HEK293T (cell line): ENCODE data around the gene TNFAIP8L1.

Experiments
- CTCF ChIA-PET: fragments of 350-600 bp; formaldehyde crosslinking; extraction: SDS; loops from one replicate; lab custom pipeline; 2021; ENCODE audit warnings: antibody characterized with exemption, inconsistent platforms; lab: Yijun Ruan, JAX
- POLR2A ChIA-PET: fragments of 350-600 bp; formaldehyde crosslinking; extraction: SDS; loops from one replicate; lab custom pipeline; 2020; ENCODE audit warnings: antibody characterized with exemption, inconsistent platforms; lab: Yijun Ruan, JAX
- DNase-seq: peaks from one replicate; pipeline ENCODE4 v3.0.0; 2012; ENCODE audit warnings: mixed read lengths; ENCODE audit errors: extremely low spot score
- ARNT ChIP-seq: fragments of 450-650 bp; IDR thresholded peaks from 2 replicates; pipeline ENCODE4 v1.6.1; 2017; ENCODE audit warnings: mild to moderate bottlenecking
- BHLHE40 ChIP-seq: fragments of 450-650 bp; IDR thresholded peaks from 2 replicates; pipeline ENCODE4 v1.6.1; 2016; ENCODE audit warnings: mild to moderate bottlenecking, moderate library complexity, borderline replicate concordance
- CTBP1 ChIP-seq: fragments of 450-650 bp; IDR thresholded peaks from 2 replicates; pipeline ENCODE4 v1.6.1; 2016; ENCODE audit warnings: borderline replicate concordance
- ELF4 ChIP-seq: fragments of 450-650 bp; IDR thresholded peaks from 2 replicates; pipeline ENCODE4 v1.6.1; 2017; ENCODE audit warnings: antibody characterized with exemption
- FOXA1 ChIP-seq: fragments of 450-650 bp; IDR thresholded peaks from 2 replicates; pipeline ENCODE4 v1.6.1; 2016; ENCODE audit warnings: mild to moderate bottlenecking
- FOXK2 ChIP-seq: fragments of 450-650 bp; IDR thresholded peaks from 2 replicates; pipeline ENCODE4 v1.6.1; 2016; ENCODE audit warnings: mild to moderate bottlenecking
- FOXM1 ChIP-seq: fragments of 450-650 bp; IDR thresholded peaks from 2 replicates; pipeline ENCODE4 v1.6.1; 2017; ENCODE audit warnings: mild to moderate bottlenecking, borderline replicate concordance
- HDGF ChIP-seq: fragments of 450-650 bp; IDR thresholded peaks from 2 replicates; pipeline ENCODE4 v1.6.1; 2017; ENCODE audit warnings: antibody characterized with exemption, borderline replicate concordance
- L3MBTL2 ChIP-seq: fragments of 450-650 bp; conservative IDR thresholded peaks from 2 replicates; pipeline ENCODE4 v1.6.1; 2016; ENCODE audit warnings: mild to moderate bottlenecking
- LEF1 ChIP-seq: fragments of 450-650 bp; IDR thresholded peaks from 2 replicates; pipeline ENCODE4 v1.6.1; 2017; ENCODE audit warnings: mild to moderate bottlenecking, borderline replicate concordance
- NFRKB ChIP-seq: fragments of 450-650 bp; IDR thresholded peaks from 2 replicates; pipeline ENCODE4 v1.6.1; 2016; ENCODE audit warnings: mild to moderate bottlenecking, moderate library complexity
- SP1 ChIP-seq: fragments of 450-650 bp; IDR thresholded peaks from 2 replicates; pipeline ENCODE4 v1.6.1; 2017
- SUZ12 ChIP-seq: fragments of 450-650 bp; IDR thresholded peaks from 2 replicates; pipeline ENCODE4 v1.6.1; 2016; ENCODE audit warnings: mild to moderate bottlenecking
- TARDBP ChIP-seq: fragments of 450-650 bp; IDR thresholded peaks from 2 replicates; pipeline ENCODE4 v1.6.1; 2016
- ZNF384 ChIP-seq: fragments of 450-650 bp; IDR thresholded peaks from 2 replicates; pipeline ENCODE4 v1.6.1; 2016
- TF ChIP-seq, protein P1 (sequence below): fragments of 450-650 bp; IDR thresholded peaks from 2 replicates; pipeline ENCODE4 v1.6.1; 2016

Gene TNFAIP8L1

DNA sequence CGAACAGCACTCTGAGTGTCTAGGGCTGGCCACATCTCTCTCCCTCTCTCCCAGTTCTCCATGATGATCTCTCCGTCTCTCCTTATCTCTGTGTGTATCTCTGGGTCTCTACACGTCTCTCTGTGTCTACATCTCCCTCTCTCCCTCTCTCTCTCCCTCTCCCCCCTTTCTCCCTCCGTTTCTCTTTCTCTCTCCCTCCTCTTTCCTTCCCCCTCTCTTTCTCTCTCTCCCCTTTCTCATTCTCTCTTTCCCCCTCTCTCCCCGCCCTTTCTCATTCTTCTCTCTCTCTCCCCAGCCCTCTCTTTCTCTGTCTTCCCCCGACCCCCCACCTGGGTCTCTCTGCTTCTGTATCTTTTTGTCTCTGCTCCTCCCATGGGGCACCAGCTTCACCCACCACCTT is 21.3 kb upstream of the TNFAIP8L1 start:
- POLR2A ChIA-PET: no interaction called here
- no peak for TF ChIP-seq ELF4
- no peak for TF ChIP-seq ZNF384
- no peak for TF ChIP-seq L3MBTL2
- TF ChIP-seq FOXA1: no peak
- TF ChIP-seq, protein P1, sequence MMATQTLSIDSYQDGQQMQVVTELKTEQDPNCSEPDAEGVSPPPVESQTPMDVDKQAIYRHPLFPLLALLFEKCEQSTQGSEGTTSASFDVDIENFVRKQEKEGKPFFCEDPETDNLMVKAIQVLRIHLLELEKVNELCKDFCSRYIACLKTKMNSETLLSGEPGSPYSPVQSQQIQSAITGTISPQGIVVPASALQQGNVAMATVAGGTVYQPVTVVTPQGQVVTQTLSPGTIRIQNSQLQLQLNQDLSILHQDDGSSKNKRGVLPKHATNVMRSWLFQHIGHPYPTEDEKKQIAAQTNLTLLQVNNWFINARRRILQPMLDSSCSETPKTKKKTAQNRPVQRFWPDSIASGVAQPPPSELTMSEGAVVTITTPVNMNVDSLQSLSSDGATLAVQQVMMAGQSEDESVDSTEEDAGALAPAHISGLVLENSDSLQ: no peak
- no peak for TF ChIP-seq TARDBP
- TF ChIP-seq FOXK2: no peak
- no peak for TF ChIP-seq LEF1
- no peak for TF ChIP-seq CTBP1
- TF ChIP-seq SP1: no peak
- TF ChIP-seq NFRKB: no peak
- TF ChIP-seq SUZ12: no peak
- TF ChIP-seq ARNT: no peak
- no peak for TF ChIP-seq BHLHE40
- no peak for TF ChIP-seq HDGF
- TF ChIP-seq FOXM1: no peak
- CTCF ChIA-PET: no interaction called here
- DNase-seq: no peak

DNA sequence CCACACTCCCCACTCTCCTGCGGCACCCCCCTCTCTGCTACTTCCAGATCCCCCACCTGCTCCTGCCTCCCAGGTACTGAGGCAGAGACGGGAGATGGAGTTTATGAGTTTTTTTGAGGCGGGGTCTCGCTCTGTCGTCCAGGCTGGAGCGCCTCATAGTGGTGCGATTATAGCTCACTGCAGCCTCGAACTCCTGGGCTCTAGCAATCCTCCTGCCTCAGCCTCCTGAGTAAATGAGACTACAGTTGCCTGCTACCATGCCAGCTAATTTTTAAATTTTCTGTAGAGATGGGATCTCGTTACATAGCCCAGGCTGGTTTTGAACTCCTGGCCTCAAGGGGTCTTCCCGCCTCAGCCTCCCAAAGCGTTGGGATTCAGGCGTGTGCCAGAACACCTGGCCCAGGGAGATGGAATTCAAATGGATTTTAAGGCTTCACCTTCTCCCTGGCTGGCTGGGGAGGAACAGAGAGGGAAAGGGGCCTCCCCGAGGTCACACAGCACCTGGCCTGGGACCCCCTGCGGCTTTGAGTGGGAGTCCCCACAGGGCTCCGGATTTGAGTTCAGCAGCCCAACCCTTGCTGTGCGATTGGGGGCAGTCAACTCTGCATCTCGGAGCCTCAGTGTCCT is 19.5 kb upstream of the TNFAIP8L1 start:
- ChIA-PET POLR2A (no interaction called here), CTCF (interaction anchor here (0.5 kb wide), 1 partner anchor 53 kb away, joined by 3 read pairs; no protein-coding TSS in a partner anchor)
- TF ChIP-seq FOXK2 (no peak), L3MBTL2 (no peak), BHLHE40 (no peak), ELF4 (no peak), FOXA1 (no peak), SP1 (no peak), ARNT (no peak), TARDBP (no peak), SUZ12 (no peak), ZNF384 (no peak), HDGF (no peak), CTBP1 (no peak), NFRKB (no peak), FOXM1 (no peak), LEF1 (no peak)
- TF ChIP-seq, protein P1: no peak

DNA sequence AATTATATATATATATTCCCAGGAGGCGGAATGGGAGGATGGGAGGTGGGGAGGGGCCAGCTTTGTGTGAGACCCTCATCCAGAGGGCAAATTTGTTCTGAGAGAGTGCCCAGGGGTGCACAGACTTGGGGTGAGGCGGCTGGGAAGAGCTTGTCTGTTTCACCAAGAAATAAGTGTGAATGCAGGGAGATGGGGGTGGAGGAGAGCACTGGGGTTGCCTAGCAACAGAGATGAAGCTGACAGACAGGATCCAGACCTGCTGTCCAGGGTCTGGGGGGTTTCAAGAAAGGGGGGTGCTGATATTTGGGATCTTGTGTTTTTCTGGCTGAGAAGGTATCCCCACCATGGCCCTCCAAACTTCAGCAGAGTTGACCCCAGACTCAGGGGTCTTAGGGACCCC is 18.6 kb upstream of the TNFAIP8L1 start:
- no peak for DNase-seq
- ChIA-PET CTCF (interaction anchor here (0.7 kb wide), 1 partner anchor 73 kb away, joined by 3 read pairs; no protein-coding TSS in a partner anchor), POLR2A (no interaction called here)
- TF ChIP-seq SP1 (no peak), L3MBTL2 (no peak), ELF4 (no peak), HDGF (no peak)
- TF ChIP-seq, protein P1: no peak

More for the DNA sequence above, 19.5 kb upstream of the TNFAIP8L1 start:
- no peak for DNase-seq

- DNase-seq: no peak
- POLR2A ChIA-PET: no interaction called here
- CTCF ChIA-PET: interaction anchor here (0.6 kb wide), 1 partner anchor 15 kb away, joined by 3 read pairs; no protein-coding TSS in a partner anchor
- TF ChIP-seq TARDBP (no peak), SP1 (no peak), BHLHE40 (no peak), LEF1 (no peak)
Measured at GRCh38 chr19:4622695-4623421, 16.5 kb upstream of the TNFAIP8L1 start.

DNA sequence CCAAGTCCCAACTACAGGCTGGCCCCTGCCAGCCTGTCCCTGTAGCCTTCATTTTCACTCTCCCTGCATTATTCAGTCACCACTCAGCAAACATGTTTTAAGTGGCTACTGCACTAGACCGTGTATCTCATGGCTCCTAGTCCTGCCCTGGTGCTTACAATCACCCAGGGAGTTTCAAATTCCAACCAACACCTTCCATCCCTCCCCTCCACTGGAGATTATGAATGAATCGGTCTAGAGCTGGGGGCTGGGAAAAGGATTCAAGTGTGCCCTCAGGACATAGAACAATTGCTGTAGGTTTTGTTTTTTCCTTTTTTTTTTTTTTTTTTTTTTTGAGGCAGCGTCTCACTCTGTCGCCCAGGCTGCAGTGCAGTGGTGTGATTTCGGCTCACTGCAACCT is 15.0 kb upstream of the TNFAIP8L1 start:
- ChIA-PET CTCF (interaction anchor here (1.0 kb wide), 1 partner anchor 9 kb away, joined by 4 read pairs; no protein-coding TSS in a partner anchor), POLR2A (no interaction called here)
- TF ChIP-seq TARDBP (no peak), HDGF (no peak), ZNF384 (peak; percentile 26; the same call in 1 of the 2 replicates), FOXM1 (no peak), CTBP1 (no peak)
- no peak for DNase-seq

DNA sequence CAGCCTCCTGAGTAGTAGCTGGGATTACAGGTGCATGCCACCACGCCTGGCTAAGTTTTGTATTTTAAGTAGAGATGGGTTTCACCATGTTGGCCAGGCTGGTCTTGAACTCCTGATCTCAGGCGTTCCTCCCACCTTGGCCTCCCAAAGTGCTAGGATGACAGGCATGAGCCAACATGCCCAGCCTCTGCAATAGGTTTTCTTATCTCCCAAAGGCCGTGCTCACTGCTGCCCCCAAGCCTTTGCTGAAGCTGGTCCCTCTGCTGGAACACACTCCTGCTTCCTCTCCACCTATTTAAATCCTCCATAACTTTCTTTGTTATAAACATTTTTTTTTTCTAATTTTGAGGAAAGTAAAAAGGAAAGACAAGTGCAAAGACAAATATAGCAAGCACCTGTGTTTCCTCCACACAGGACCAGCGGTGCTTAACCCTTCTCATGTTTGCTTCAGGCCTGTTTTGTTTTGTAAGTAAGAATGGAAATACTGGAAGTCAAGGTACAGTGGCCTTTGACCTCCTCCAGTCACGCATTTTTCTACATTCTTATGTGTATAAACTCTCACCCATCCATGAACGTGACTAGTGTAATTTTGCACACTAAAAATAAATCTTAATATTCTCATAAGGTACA is 14.5 kb upstream of the TNFAIP8L1 start:
- DNase-seq: peak; percentile 53
- ChIA-PET POLR2A (no interaction called here), CTCF (interaction anchor here (0.7 to 1.0 kb wide), 2 partner anchors 9 to 66 kb away, joined by 3 to 4 read pairs; no protein-coding TSS in a partner anchor)
- TF ChIP-seq HDGF: no peak
- TF ChIP-seq SUZ12: no peak
- no peak for TF ChIP-seq ELF4
- TF ChIP-seq ARNT: no peak
- no peak for TF ChIP-seq SP1
- no peak for TF ChIP-seq ZNF384
- TF ChIP-seq L3MBTL2: no peak
- TF ChIP-seq, protein P1: peak; percentile 30; the same call in 1 of the 2 replicates
